Ishikawa (cell line): ENCODE data around the gene KCNJ13.

Source experiments
- CEBPB ChIP-seq: IDR thresholded peaks from 2 replicates; pipeline ENCODE4 v1.6.1; 2012
- CREB1 ChIP-seq: IDR thresholded peaks from 2 replicates; pipeline ENCODE4 v1.6.1; 2012; ENCODE audit warnings: low read depth
- EGR1 ChIP-seq: IDR thresholded peaks from 2 replicates; pipeline ENCODE4 v1.6.1; 2012
- EP300 ChIP-seq: IDR thresholded peaks from 2 replicates; pipeline ENCODE4 v1.6.1; 2012; ENCODE audit warnings: borderline replicate concordance
- FOXM1 ChIP-seq: IDR thresholded peaks from 2 replicates; pipeline ENCODE4 v1.6.1; 2012; ENCODE audit warnings: low read depth, borderline replicate concordance
- MAX ChIP-seq: IDR thresholded peaks from 2 replicates; pipeline ENCODE4 v1.6.1; 2012
- NFIC ChIP-seq: IDR thresholded peaks from 2 replicates; pipeline ENCODE4 v1.6.1; 2012
- RAD21 ChIP-seq: IDR thresholded peaks from 2 replicates; pipeline ENCODE4 v1.6.1; 2012; ENCODE audit warnings: low read depth
- REST ChIP-seq: IDR thresholded peaks from 2 replicates; pipeline ENCODE4 v1.6.1; 2012; ENCODE audit warnings: low read depth, mild to moderate bottlenecking
- TAF1 ChIP-seq: IDR thresholded peaks from 2 replicates; pipeline ENCODE4 v1.6.1; 2012; ENCODE audit warnings: low read depth, mild to moderate bottlenecking
- TCF12 ChIP-seq: IDR thresholded peaks from 2 replicates; pipeline ENCODE4 v1.6.1; 2012; ENCODE audit warnings: low read depth
- TEAD4 ChIP-seq: IDR thresholded peaks from 2 replicates; pipeline ENCODE4 v1.6.1; 2012
- USF1 ChIP-seq: IDR thresholded peaks from 2 replicates; pipeline ENCODE4 v1.6.1; 2012
- YY1 ChIP-seq: IDR thresholded peaks from 2 replicates; pipeline ENCODE4 v1.6.1; 2012; ENCODE audit warnings: low read depth
- ZBTB7A ChIP-seq: IDR thresholded peaks from 2 replicates; pipeline ENCODE4 v1.6.1; 2012; ENCODE audit warnings: low read depth

The KCNJ13 gene

GRCh38 chr2:232776435-232776834 lies at the start of gene KCNJ13:
KCNJ13 (minus strand) TSS chr2:232776565; CDS start chr2:232771362, 5,203 bp downstream.
- TF ChIP-seq TCF12 (no peak), YY1 (no peak), RAD21 (no peak), TEAD4 (peak; percentile 38; the same call in 1 of the 2 replicates)

- TF ChIP-seq CREB1 (no peak), CEBPB (no peak), TCF12 (no peak), REST (no peak)
Observed at GRCh38 chr2:232817756-232818155, 41.4 kb upstream of the KCNJ13 start.

GRCh38 chr2:232816657-232817056 lies 40.3 kb upstream of the KCNJ13 start:
- TF ChIP-seq TCF12 (no peak), EGR1 (no peak), MAX (no peak), TAF1 (no peak), CEBPB (peak; percentile 86), USF1 (no peak), TEAD4 (no peak)

- TF ChIP-seq NFIC (no peak), CREB1 (no peak), EGR1 (no peak), USF1 (no peak), REST (no peak), TEAD4 (no peak), YY1 (no peak), EP300 (no peak), FOXM1 (no peak), MAX (no peak), TCF12 (no peak), RAD21 (no peak), TAF1 (no peak), CEBPB (no peak), ZBTB7A (no peak)
Observed at GRCh38 chr2:232815569-232815968, 39.2 kb upstream of the KCNJ13 start.

GRCh38 chr2:232810444-232810843 lies 34.1 kb upstream of the KCNJ13 start:
- TF ChIP-seq TCF12 (no peak), REST (no peak), TEAD4 (no peak), EP300 (no peak), CREB1 (no peak), RAD21 (no peak), YY1 (no peak), ZBTB7A (no peak), FOXM1 (no peak), MAX (no peak)
